ENCODE results near the gene CYP11A1. TPM values are rescaled to one million over a fixed set of nuclear protein-coding genes. Genes with fewer than 3 reads are reported as not detected.
A peak's percentile ranks its signal among the peaks of the same experiment; 100 is the strongest.

The CYP11A1 gene
- polyA plus RNA-seq, 3 donors: 1.00 to 1.2 (median 1.1) TPM

DNA sequence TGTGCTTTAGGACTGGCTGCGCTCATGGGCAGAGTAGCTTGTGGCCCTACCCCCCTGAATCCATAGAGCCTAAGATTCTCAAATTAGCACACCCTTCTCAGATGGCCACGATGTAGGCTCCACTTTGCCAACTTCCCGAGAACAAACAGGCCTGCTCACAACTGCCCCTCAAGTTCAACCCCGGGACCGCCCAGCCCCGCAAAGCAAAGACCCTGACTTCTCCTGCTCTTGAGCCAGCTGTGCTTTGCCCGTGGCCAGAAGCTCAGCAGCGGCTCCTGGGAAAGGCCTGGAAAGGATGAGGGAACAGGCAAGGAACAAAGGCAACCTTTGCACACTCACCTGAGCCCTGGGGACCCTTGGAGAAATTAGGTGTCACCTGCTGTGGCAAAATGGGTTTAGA is 32.0 kb downstream of the CYP11A1 start:
- no peak for DNase-seq (ENCODE audit: extremely low read depth in 1 of 11, low read depth in 9 of 11, low spot score in 4 of 11)

DNA sequence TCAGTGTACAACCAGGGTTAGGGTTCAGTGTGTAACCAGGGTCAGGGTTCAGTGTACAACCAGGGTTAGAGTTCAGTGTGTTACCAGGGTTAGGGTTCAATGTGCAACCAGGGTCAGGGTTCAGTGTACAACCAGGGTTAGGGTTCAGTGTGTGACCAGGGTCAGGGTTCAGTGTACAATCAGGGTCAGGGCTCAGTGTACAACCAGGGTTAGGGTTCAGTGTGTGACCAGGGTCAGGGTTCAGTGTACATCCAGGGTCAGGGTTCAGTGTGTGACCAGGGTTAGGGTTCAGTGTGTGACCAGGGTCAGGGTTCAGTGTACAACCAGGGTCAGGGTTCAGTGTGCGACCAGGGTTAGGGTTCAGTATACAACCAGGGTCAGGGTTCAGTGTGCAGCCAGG is 33.3 kb downstream of the CYP11A1 start:
- DNase-seq (ENCODE audit: extremely low read depth in 1 of 11, low read depth in 9 of 11, low spot score in 4 of 11): no peak

DNA sequence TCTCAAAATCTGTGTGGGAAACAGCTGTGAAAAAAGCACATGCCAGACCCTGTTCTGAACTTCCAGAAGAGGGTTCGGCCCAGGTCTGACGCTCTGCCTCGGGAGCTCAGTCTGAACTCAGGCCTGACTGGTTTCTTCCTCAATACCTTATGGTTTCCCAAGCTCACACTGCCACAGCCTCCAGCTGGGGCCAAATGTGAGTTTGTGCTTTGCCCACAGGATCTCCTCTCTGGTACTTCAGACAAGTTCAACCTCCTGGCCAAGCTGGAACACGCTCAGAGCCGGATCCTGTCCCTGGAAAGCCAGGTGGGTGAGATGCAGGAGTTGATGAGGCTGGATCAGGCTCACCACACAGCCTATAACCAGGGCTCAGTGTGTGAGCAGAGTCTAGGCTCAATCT is 33.8 kb downstream of the CYP11A1 start:
- no peak for DNase-seq (ENCODE audit: extremely low read depth in 1 of 11, low read depth in 9 of 11, low spot score in 4 of 11)

- DNase-seq (ENCODE audit: extremely low read depth in 1 of 11, low read depth in 9 of 11, low spot score in 4 of 11): no peak
Observed at GRCh38 chr15:74333093-74333492, 34.4 kb downstream of the CYP11A1 start.

DNA sequence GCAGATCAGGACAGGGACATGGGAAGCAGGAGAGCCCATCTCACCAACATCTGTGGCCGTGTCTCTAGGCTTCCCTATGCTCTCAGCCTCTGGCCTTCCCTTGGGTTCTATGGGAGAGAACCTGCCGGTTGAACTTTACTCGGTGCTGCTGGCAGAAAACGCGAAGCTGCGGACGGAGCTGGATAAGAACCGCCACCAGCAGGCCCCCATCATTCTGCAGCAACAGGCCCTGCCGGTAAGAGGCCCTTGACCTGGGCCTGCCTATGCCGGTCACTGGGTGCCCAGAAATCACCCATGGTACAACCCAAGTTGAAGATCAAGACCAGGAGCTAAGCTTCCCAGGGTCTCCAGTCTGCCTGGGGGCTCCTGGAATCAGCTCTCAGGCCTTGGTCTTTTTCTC is 34.8 kb downstream of the CYP11A1 start:
- DNase-seq (ENCODE audit: extremely low read depth in 1 of 11, low read depth in 9 of 11, low spot score in 4 of 11): no peak

- no peak for DNase-seq (ENCODE audit: extremely low read depth in 1 of 11, low read depth in 9 of 11, low spot score in 4 of 11)
Observed at GRCh38 chr15:74332011-74332410, 35.4 kb downstream of the CYP11A1 start.

DNA sequence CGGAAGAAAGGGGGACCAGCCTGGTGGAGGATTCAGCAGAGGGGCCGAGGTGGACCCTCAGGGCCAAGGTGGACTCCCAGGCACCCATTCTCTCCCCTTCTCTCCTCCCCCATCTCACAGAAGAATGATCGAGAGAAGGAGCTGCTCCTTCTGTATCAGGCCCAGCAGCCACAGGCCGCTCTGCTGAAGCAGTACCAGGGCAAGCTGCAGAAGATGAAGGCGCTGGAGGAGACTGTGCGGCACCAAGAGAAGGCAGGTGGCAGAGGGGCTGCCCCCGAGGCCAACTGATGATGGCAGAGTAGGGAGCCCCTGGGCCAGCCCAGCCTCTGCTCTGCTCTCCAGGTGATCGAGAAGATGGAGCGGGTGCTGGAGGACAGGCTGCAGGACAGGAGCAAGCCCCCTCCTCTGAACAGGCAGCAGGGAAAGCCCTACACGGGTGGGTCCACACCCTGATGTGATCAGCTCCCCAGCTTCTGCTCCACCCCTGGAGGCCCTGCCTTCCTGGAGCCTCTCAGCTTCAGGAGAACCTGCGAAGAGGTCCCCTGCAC is 36.5 kb downstream of the CYP11A1 start:
- DNase-seq (ENCODE audit: extremely low read depth in 1 of 11, low read depth in 9 of 11, low spot score in 4 of 11): no peak

DNA sequence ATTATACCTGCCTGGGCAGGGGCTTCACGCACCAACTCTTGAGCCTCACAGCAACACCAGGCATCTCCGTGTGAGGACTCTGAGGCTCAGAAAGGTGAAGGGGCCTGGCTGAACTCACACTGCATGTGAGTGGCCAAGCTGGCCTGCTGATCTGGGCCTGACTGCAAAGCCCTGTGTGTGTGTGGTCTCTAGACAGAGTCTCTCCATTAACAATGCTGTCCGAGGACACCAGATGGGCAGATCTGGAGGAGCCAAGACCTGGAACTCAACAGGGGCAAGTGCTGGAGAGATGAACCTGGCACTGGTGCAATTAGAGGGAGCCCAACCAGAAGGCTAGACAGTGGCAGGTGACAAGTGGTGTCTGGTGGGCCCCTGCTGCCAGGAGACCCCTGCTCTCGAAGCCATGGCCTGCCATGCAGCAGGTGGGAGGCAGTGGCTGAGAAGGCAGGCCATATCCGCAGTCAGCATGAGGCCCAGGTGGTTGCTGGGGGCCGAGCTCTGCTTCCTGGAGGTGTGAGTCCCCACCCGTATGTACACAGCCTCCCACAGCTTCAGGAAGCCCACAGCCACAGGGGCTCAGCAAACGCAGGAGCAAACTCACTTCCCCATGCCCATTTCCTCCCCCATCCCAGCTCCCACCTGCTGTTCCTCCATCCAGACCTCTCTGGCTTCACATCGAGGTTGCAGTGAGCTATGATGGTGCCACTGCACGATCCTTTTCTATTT is 39.0 kb downstream of the CYP11A1 start:
- no peak for DNase-seq (ENCODE audit: extremely low read depth in 1 of 11, low read depth in 9 of 11, low spot score in 4 of 11)

DNA sequence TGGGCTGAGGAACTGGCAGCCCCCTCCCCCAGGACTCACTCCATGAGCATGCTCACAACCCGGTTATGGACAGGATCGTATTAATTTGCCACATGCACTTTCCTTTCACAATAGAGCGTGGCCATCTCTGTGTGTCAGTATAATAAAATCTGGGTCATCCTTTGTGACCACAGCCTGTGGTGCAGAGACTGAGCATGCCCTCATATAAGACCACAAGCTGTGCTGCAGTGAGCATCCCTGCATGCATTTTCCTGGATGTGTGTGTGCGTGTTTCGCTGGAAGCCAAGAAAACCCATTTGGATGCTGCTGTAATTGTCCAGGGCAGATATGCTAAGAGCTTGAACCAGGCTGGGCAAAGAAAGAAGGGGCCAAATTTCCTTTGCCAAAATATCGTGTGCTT is 39.7 kb downstream of the CYP11A1 start:
- no peak for DNase-seq (ENCODE audit: extremely low read depth in 1 of 11, low read depth in 9 of 11, low spot score in 4 of 11)

DNA sequence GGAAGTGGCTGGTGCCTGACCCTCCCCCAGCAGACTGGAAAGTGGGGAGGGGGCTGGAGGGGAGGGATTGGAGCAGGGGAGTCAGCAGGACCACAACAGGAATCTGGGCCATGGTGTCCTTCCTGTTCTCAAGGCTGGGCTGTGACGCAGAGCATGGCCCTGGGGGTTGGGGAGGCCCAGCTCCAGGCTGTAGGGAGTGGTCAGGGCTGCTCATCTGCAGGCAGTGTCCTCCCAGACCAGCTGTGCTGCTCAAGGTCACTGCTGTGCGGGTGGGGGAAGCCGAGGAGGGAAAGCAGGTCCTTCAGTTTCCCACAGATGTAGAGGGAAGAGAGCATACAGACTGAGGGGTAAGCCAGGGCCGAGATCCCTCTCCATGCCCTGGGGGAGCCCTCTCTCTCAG is 40.7 kb downstream of the CYP11A1 start:
- DNase-seq (ENCODE audit: extremely low read depth in 1 of 11, low read depth in 9 of 11, low spot score in 4 of 11): no peak

GRCh38 chr15:74324714-74325113 is 42.7 kb downstream of the CYP11A1 start:
- DNase-seq (ENCODE audit: extremely low read depth in 1 of 11, low read depth in 9 of 11, low spot score in 4 of 11): no peak

GRCh38 chr15:74322558-74323180 is 44.8 kb downstream of the CYP11A1 start:
- peak in 2 of 11 donors; percentile 45 to 66 for DNase-seq (ENCODE audit: extremely low read depth in 1 of 11, low read depth in 9 of 11, low spot score in 4 of 11)

DNA sequence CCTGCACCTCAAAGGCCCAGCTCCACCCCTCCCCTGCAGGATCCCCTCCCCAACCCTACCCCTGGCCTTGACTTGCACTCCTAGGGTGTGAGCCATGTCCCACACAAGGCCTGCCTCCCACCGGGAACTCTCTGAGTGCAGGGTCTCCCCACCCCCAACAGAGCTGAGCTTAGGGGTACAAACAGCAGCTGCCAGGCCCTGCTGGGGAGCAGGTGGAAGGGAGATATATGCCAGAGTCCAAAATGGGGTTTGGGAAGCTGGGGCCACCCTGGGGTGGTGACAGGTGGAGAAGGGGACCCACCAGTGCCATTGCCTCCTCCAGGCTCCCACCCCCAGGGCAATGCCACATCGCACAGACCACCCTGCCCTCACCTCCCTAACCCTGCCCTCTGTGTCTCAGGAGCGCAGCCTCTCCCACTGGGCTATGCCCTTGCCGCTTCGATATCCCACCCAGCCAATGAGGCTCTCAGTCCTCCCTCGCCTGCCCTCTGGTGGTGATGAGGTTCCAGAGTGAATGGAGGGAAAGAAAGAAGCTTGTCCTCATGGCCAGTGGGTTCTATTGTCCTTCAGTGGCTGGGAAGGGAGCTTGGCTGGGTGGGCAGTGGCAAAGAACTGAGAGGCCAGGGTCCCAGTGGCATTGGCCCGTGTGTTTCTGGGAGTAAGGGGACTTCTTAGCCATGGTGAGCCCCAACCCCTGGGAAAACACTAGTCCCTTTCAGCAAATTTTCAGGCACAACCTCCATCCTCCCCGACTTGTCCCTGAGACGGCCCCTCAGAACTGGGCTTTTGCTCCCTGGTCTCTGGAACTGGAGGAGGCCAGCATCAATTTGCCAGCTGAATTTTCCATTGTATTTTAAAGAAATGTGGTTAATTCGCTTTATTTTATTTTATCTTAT is 46.8 kb downstream of the CYP11A1 start:
- DNase-seq (ENCODE audit: extremely low read depth in 1 of 11, low read depth in 9 of 11, low spot score in 4 of 11): no peak

- DNase-seq (ENCODE audit: extremely low read depth in 1 of 11, low read depth in 9 of 11, low spot score in 4 of 11): no peak
Observed at GRCh38 chr15:74319596-74320351, 47.7 kb downstream of the CYP11A1 start.

GRCh38 chr15:74319138-74319460 is 48.3 kb downstream of the CYP11A1 start:
- no peak for DNase-seq (ENCODE audit: extremely low read depth in 1 of 11, low read depth in 9 of 11, low spot score in 4 of 11)

DNA sequence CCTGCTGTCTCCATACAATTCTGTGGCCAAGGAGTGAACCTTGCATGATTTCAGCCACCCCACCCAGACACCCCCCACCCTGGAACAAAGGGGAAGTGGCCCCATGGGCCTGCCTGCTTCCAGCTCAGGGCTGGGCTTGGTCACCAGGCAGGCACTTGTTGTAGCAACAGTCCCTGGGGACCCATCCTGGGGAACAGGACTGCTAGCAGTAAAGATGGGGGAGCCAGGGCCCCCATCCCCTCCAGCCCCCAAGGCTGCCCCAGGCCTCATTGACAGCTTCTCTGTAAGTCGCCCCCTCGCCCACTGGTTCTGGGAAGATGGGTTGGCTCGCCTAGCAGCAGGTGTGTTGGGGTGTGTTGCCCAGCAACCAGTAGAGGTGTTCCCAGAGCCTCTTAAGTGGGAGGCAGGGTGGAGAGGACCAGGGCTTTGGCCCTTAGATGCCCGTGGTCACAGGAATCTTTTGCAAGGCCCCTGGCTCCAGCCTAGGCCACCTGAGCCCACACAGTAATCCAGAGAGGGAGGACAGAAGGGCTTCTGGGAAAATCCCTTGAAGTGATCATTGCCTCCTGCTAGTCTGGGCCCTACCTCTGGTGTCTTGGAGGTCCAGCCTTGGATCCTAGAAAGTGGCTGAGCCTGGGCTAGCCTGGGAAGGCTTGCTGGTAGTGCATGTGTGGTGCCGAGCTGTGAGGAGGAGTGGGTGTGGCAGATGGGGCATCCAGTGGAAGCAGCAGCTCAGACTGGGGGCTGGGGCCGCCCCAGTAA is 48.9 kb downstream of the CYP11A1 start:
- DNase-seq (ENCODE audit: extremely low read depth in 1 of 11, low read depth in 9 of 11, low spot score in 4 of 11): no peak

GRCh38 chr15:74317820-74318375 is 49.5 kb downstream of the CYP11A1 start:
- DNase-seq (ENCODE audit: extremely low read depth in 1 of 11, low read depth in 9 of 11, low spot score in 4 of 11): peak in 10 of 11 donors; percentile 64 to 85 (median 77)

DNA sequence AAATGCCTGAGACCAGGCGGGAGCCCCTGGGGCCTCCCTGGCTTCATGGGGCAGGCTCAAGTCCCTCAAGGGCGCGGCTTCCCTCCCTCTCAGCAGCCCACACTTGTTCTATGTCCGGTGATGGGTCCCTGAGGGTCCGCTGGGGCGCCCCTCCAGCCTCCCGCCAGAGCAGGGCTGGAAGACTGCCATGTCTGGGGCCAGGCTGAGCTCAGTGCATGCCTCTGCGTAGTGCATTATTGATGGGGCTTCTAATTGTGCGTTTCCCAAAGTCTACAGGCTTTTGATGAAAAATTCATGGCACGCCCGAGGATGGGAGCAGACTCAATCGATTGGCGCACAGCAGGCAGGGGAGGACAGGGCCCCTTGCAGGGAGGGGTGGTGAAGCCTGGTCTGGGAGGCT is 51.3 kb downstream of the CYP11A1 start:
- DNase-seq (ENCODE audit: extremely low read depth in 1 of 11, low read depth in 9 of 11, low spot score in 4 of 11): peak in 1 of 11 donors; percentile 43
